ENCODE results near the gene GLG1. TPM values are rescaled to one million over a fixed set of nuclear protein-coding genes. Genes with fewer than 3 reads are reported as not detected.

The GLG1 gene
- total and polyA plus RNA-seq, 2 donors: 74.8 to 164 TPM

- H3K4me1 ChIP-seq (ENCODE audit: insufficient read depth): peaks cover 2% of the 10 kb centered on the region
- no peak overlapping the region for H3K27ac ChIP-seq (ENCODE audit: low read depth)
Measured at GRCh38 chr16:74605332-74605731, 1.6 kb downstream of the GLG1 start.

DNA sequence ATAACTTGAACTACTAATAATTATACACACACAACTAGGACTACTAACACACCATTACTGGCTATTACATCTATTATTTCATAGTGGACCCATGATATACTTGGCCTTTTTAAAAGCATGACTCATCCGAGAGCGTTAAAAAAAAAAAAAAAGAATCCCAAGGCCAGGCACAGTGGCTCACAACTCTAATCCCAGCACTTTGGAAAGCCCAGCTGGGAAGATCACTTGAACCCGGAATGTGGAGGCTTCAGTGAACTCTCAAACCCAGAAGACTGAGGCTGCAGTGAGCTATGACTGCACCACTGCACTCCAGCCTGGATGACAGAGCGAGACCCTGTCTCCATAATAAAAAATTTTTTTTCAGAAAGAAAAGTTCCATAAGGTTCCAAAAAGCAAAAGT lies 3.1 kb downstream of the GLG1 start:
- Histone ChIP-seq H3K27ac (ENCODE audit: low read depth) (no peak overlapping the region), H3K4me1 (ENCODE audit: insufficient read depth) (peaks cover 2% of the 10 kb centered on the region), H3K36me3 (ENCODE audit: insufficient read depth) (no peaks in the 10 kb centered on the region), H3K4me3 (ENCODE audit: low read depth, low read length) (no peak overlapping the region)
- DNase-seq (ENCODE audit: extremely low spot score): no peak
- WGBS: 53% methylated on average over 4 of the region's 4 CpGs

More at GRCh38 chr16:74605332-74605731, 1.6 kb downstream of the GLG1 start:
- DNase-seq (ENCODE audit: extremely low spot score): no peak
- no peaks in the 10 kb centered on the region for H3K36me3 ChIP-seq (ENCODE audit: insufficient read depth)
- 37% methylated on average over 6 of the region's 6 CpGs for WGBS
- H3K4me3 ChIP-seq (ENCODE audit: low read depth, low read length): peak overlapping the region; percentile 85

- Histone ChIP-seq H3K36me3 (ENCODE audit: insufficient read depth) (no peaks in the 10 kb centered on the region), H3K27ac (ENCODE audit: low read depth) (no peak overlapping the region), H3K4me1 (ENCODE audit: insufficient read depth) (peaks cover 2% of the 10 kb centered on the region), H3K4me3 (ENCODE audit: low read depth, low read length) (no peak overlapping the region)
- DNase-seq (ENCODE audit: extremely low spot score): no peak
- 58% methylated on average over 9 of the region's 9 CpGs for WGBS
Measured at GRCh38 chr16:74601126-74601871, 5.6 kb downstream of the GLG1 start.

- 93% methylated on average over 2 of the region's 2 CpGs for WGBS
- no peak overlapping the region for H3K4me3 ChIP-seq (ENCODE audit: low read depth, low read length)
- H3K36me3 ChIP-seq (ENCODE audit: insufficient read depth): no peaks in the 10 kb centered on the region
- no peak for DNase-seq (ENCODE audit: extremely low spot score)
- peaks cover 2% of the 10 kb centered on the region for H3K4me1 ChIP-seq (ENCODE audit: insufficient read depth)
- no peak overlapping the region for H3K27ac ChIP-seq (ENCODE audit: low read depth)
Measured at GRCh38 chr16:74596586-74596985, 10.3 kb downstream of the GLG1 start.

DNA sequence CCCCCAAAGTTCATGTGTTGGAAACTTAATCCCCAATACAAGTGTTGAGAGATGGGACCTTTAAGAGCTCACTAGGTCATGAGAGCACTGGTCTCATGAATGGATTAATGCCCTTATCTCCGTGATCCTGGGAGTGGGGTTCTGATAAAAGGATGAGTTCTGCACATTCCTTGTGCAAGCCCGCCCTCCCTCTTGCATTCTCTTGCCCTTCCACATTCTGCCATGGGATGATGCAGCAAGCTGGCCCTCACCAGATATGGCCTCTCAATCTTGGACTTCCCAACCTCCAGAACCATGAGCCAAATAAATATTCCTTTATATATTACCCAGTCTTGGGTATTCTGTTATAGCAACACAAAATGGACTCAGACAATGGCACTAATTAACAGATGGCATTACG lies 14.1 kb downstream of the GLG1 start:
- H3K4me1 ChIP-seq (ENCODE audit: insufficient read depth): peaks cover 2% of the 10 kb centered on the region
- DNase-seq (ENCODE audit: extremely low spot score): no peak
- H3K36me3 ChIP-seq (ENCODE audit: insufficient read depth): no peaks in the 10 kb centered on the region
- H3K27ac ChIP-seq (ENCODE audit: low read depth): no peak overlapping the region
- 84% methylated on average over 3 of the region's 3 CpGs for WGBS
- no peak overlapping the region for H3K4me3 ChIP-seq (ENCODE audit: low read depth, low read length)

GRCh38 chr16:74591876-74592650 lies 14.9 kb downstream of the GLG1 start:
- DNase-seq (ENCODE audit: extremely low spot score): no peak
- peaks cover 2% of the 10 kb centered on the region for H3K4me1 ChIP-seq (ENCODE audit: insufficient read depth)
- WGBS: 74% methylated on average over 9 of the region's 9 CpGs
- no peaks in the 10 kb centered on the region for H3K36me3 ChIP-seq (ENCODE audit: insufficient read depth)
- no peak overlapping the region for H3K27ac ChIP-seq (ENCODE audit: low read depth)
- H3K4me3 ChIP-seq (ENCODE audit: low read depth, low read length): no peak overlapping the region

DNA sequence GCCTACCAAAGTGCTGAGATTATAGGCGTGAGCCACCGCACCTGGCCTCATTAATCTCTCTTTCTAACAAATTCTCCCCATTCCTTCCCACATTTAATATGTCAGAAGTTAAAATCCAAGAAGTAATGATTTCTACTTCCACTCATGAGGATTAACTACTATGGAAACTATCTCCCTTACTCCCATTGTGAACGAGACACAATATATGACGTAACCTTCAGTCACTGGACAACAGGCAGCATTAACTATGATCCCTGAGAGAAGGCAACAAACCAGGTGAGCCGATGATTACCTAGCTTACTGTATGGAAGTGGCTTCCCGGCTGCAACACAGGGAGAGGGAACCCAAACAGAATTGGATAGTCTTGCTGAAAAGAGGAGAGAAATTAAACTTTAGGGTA lies 20.0 kb downstream of the GLG1 start:
- DNase-seq (ENCODE audit: extremely low spot score): no peak
- WGBS: 72% methylated on average over 6 of the region's 6 CpGs
- no peaks in the 10 kb centered on the region for H3K36me3 ChIP-seq (ENCODE audit: insufficient read depth)
- no peaks in the 10 kb centered on the region for H3K4me1 ChIP-seq (ENCODE audit: insufficient read depth)
- no peak overlapping the region for H3K4me3 ChIP-seq (ENCODE audit: low read depth, low read length)
- H3K27ac ChIP-seq (ENCODE audit: low read depth): no peak overlapping the region

- Histone ChIP-seq H3K4me1 (ENCODE audit: insufficient read depth) (no peaks in the 10 kb centered on the region), H3K27ac (ENCODE audit: low read depth) (no peak overlapping the region), H3K4me3 (ENCODE audit: low read depth, low read length) (no peak overlapping the region), H3K36me3 (ENCODE audit: insufficient read depth) (no peaks in the 10 kb centered on the region)
- WGBS: 92% methylated on average over 6 of the region's 6 CpGs
- no peak for DNase-seq (ENCODE audit: extremely low spot score)
Measured at GRCh38 chr16:74585846-74586443, 21.0 kb downstream of the GLG1 start.

DNA sequence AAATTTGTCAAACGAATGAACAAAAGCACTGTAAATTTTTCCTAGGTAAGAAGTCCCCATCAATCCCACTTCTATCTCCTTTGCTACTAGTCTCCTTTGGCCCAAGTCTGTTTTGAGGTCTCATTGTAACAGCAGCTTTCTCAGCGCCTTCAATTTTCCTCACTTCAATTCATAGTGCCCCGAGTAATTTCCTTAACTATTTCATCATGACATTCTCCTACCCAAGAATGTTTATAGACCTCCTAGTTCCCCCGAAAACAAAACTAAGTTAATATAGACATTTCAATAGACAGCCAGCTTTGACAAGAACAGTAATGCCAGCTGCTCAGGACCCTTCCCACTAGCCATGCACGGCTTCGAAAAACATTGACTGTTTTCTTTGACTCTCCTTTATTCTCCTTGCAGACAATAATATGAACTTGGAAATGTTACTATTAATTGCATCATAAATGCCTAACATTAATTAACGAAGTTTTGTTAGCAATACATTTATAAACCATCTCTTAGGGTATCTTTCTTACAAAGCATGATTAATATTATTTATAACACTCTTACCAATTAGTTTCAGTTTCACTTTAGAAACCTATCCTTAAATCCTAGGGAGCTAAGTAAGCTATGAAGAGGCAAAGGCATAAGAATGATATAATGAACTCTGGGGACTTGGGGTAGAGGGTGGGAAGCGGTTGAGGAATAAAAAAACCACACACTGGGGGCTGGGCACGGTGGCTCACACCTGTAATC lies 22.8 kb downstream of the GLG1 start:
- H3K4me3 ChIP-seq (ENCODE audit: low read depth, low read length): no peak overlapping the region

GRCh38 chr16:74582970-74583369 lies 23.9 kb downstream of the GLG1 start:
- H3K4me1 ChIP-seq (ENCODE audit: insufficient read depth): no peaks in the 10 kb centered on the region
- 77% methylated on average over 1 of the region's 1 CpG for WGBS
- H3K4me3 ChIP-seq (ENCODE audit: low read depth, low read length): no peak overlapping the region
- no peaks in the 10 kb centered on the region for H3K36me3 ChIP-seq (ENCODE audit: insufficient read depth)
- no peak for DNase-seq (ENCODE audit: extremely low spot score)
- no peak overlapping the region for H3K27ac ChIP-seq (ENCODE audit: low read depth)

More for the DNA sequence above, 22.8 kb downstream of the GLG1 start:
- WGBS: 94% methylated on average over 9 of the region's 9 CpGs
- Histone ChIP-seq H3K27ac (ENCODE audit: low read depth) (no peak overlapping the region), H3K36me3 (ENCODE audit: insufficient read depth) (no peaks in the 10 kb centered on the region), H3K4me1 (ENCODE audit: insufficient read depth) (no peaks in the 10 kb centered on the region)
- no peak for DNase-seq (ENCODE audit: extremely low spot score)

DNA sequence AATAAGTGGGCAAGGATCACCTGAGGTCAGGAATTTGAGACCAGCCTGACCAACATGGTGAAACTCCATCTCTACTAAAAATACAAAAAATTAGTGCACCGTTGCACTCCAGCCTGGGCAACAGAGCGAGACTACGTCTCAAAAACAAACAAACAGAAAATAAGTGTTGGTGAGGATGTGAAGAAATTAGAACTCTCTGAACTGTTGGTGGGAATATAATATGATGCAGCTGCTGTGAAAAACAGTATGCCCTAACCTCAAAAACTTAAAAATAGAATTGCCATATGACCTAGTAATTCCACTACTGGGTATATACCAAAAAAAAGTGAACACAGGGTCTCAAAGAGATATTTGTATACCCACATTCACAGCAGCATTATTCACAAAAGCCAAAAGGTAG lies 26.1 kb downstream of the GLG1 start:
- no peak overlapping the region for H3K27ac ChIP-seq (ENCODE audit: low read depth)
- H3K36me3 ChIP-seq (ENCODE audit: insufficient read depth): no peaks in the 10 kb centered on the region
- 83% methylated on average over 3 of the region's 3 CpGs for WGBS
- no peak for DNase-seq (ENCODE audit: extremely low spot score)
- no peaks in the 10 kb centered on the region for H3K4me1 ChIP-seq (ENCODE audit: insufficient read depth)
- H3K4me3 ChIP-seq (ENCODE audit: low read depth, low read length): no peak overlapping the region

DNA sequence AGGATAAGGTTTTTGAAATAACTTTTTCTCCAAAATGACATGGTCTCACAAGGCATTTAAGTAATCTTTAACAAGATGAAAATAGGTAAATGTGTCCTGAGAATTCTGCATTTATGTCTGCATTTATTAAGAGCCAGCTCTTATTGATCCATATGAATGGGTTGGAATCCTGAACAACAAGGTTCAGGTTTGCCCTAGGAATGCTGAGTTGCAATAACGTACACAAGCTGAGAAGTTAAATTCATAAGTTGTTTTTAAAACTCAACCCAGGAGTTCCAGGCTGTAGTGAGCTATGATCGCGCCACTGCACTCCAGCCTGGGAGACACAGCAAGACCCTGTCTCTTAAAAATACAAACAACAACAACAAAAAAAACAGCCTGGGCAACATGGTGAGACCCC lies 28.1 kb downstream of the GLG1 start:
- no peak overlapping the region for H3K4me3 ChIP-seq (ENCODE audit: low read depth, low read length)
- H3K27ac ChIP-seq (ENCODE audit: low read depth): no peak overlapping the region
- WGBS: 96% methylated on average over 3 of the region's 3 CpGs
- DNase-seq (ENCODE audit: extremely low spot score): no peak
- no peaks in the 10 kb centered on the region for H3K36me3 ChIP-seq (ENCODE audit: insufficient read depth)
- no peaks in the 10 kb centered on the region for H3K4me1 ChIP-seq (ENCODE audit: insufficient read depth)

- no peak overlapping the region for H3K27ac ChIP-seq (ENCODE audit: low read depth)
- DNase-seq (ENCODE audit: extremely low spot score): no peak
- no peaks in the 10 kb centered on the region for H3K4me1 ChIP-seq (ENCODE audit: insufficient read depth)
- H3K4me3 ChIP-seq (ENCODE audit: low read depth, low read length): no peak overlapping the region
- WGBS: 82% methylated on average over 3 of the region's 3 CpGs
- H3K36me3 ChIP-seq (ENCODE audit: insufficient read depth): no peaks in the 10 kb centered on the region
Measured at GRCh38 chr16:74578433-74578832, 28.5 kb downstream of the GLG1 start.

All from urinary bladder (tissue), 4 donors.